ENCODE data around the gene SP100. TPM values are rescaled to one million over a fixed set of nuclear protein-coding genes. Genes with fewer than 3 reads are reported as not detected.

Gene SP100
- total and polyA plus RNA-seq, 2 experiments from 2014 or later, result 75.8 to 108 TPM

- TF ChIP-seq EZH2 (IDR thresholded peaks at IDR 0.05; ENCODE audit: insufficient read depth, poor library complexity, severe bottlenecking), result no peak
- no peak overlapping the region for H3K9ac ChIP-seq
- no peak overlapping the region for H3K4me2 ChIP-seq (ENCODE audit: unreplicated experiment)
- 75 to 79% methylated on average over 2 of the region's 2 CpGs for WGBS, 2 experiments (ENCODE audit: low coverage in 1 of 2, low lambda C conversion rate in 2 of 2, missing lambda C conversion rate in 2 of 2)
- DNase-seq, result no peak
- H3K9me2 ChIP-seq (ENCODE audit: insufficient read depth), result no peaks in the 10 kb centered on the region
- no peak overlapping the region for H3K27ac ChIP-seq
- no peaks in the 10 kb centered on the region for H3K27me3 ChIP-seq (replicated peaks; ENCODE audit: insufficient read depth)
- H3K4me1 ChIP-seq (ENCODE audit: insufficient read depth), result no peaks in the 10 kb centered on the region
- H3K79me2 ChIP-seq (ENCODE audit: insufficient read depth), result no peaks in the 10 kb centered on the region
- in situ Hi-C loops (cut with MboI), result no loop called here
- no peak overlapping the region for H3K4me3 ChIP-seq
- no peaks in the 10 kb centered on the region for H3K9me3 ChIP-seq (ENCODE audit: low read depth)
- no peaks in the 10 kb centered on the region for H3K36me3 ChIP-seq (ENCODE audit: low read depth)
- H3F3A ChIP-seq (ENCODE audit: insufficient read depth), result no peaks in the 10 kb centered on the region
- no peak overlapping the region for H2AFZ ChIP-seq
- no peaks in the 10 kb centered on the region for H4K20me1 ChIP-seq (ENCODE audit: insufficient read depth)
These were observed 136.2 kb downstream of the SP100 start for GRCh38 chr2:230552181-230552580.

- H3K79me2 ChIP-seq (ENCODE audit: insufficient read depth), result no peaks in the 10 kb centered on the region
- 16 to 44% methylated on average over 1 of the region's 1 CpG for whole genome bisulfite sequencing, 2 experiments (ENCODE audit: low coverage in 1 of 2, low lambda C conversion rate in 2 of 2, missing lambda C conversion rate in 2 of 2)
- no peak overlapping the region for H2AFZ ChIP-seq
- H3K4me3 ChIP-seq, result no peak overlapping the region
- DNase-seq, result no peak
- H3K4me1 ChIP-seq (ENCODE audit: insufficient read depth), result no peaks in the 10 kb centered on the region
- H3K27me3 ChIP-seq (replicated peaks; ENCODE audit: insufficient read depth), result no peaks in the 10 kb centered on the region
- in situ Hi-C loops (cut with MboI), result no loop called here
- no peaks in the 10 kb centered on the region for H4K20me1 ChIP-seq (ENCODE audit: insufficient read depth)
- no peak overlapping the region for H3K9ac ChIP-seq
- no peaks in the 10 kb centered on the region for H3K9me2 ChIP-seq (ENCODE audit: insufficient read depth)
- no peaks in the 10 kb centered on the region for H3K9me3 ChIP-seq (ENCODE audit: low read depth)
- no peak overlapping the region for H3K4me2 ChIP-seq (ENCODE audit: unreplicated experiment)
- no peaks in the 10 kb centered on the region for H3K36me3 ChIP-seq (ENCODE audit: low read depth)
- no peak for TF ChIP-seq EZH2phosphoT487 (IDR thresholded peaks at IDR 0.05; ENCODE audit: insufficient read depth, low read depth)
- H3F3A ChIP-seq (ENCODE audit: insufficient read depth), result no peaks in the 10 kb centered on the region
- H3K27ac ChIP-seq, result no peak overlapping the region
These were observed 141.1 kb downstream of the SP100 start for GRCh38 chr2:230557065-230557464.

GRCh38 chr2:230564805-230565779 is 149.1 kb downstream of the SP100 start:
- TF ChIP-seq EZH2phosphoT487 (IDR thresholded peaks at IDR 0.05; ENCODE audit: insufficient read depth, low read depth), result no peak
- TF ChIP-seq EZH2 (IDR thresholded peaks at IDR 0.05; ENCODE audit: insufficient read depth, poor library complexity, severe bottlenecking), result no peak
- Histone ChIP-seq H3K36me3 (ENCODE audit: low read depth) (no peaks in the 10 kb centered on the region), H3F3A (ENCODE audit: insufficient read depth) (no peaks in the 10 kb centered on the region), H3K4me2 (ENCODE audit: unreplicated experiment) (no peak overlapping the region), H2AFZ (no peak overlapping the region), H4K20me1 (ENCODE audit: insufficient read depth) (no peaks in the 10 kb centered on the region), H3K4me1 (ENCODE audit: insufficient read depth) (no peaks in the 10 kb centered on the region), H3K9ac (no peak overlapping the region), H3K9me2 (ENCODE audit: insufficient read depth) (no peaks in the 10 kb centered on the region), H3K9me3 (ENCODE audit: low read depth) (no peaks in the 10 kb centered on the region), H3K27ac (no peak overlapping the region), H3K79me2 (ENCODE audit: insufficient read depth) (no peaks in the 10 kb centered on the region), H3K4me3 (no peak overlapping the region), H3K27me3 (replicated peaks; ENCODE audit: insufficient read depth) (no peaks in the 10 kb centered on the region)
- in situ Hi-C loops (cut with MboI), result no loop called here
- 40 to 49% methylated on average over 11 of the region's 11 CpGs for WGBS, 2 experiments (ENCODE audit: low coverage in 1 of 2, low lambda C conversion rate in 2 of 2, missing lambda C conversion rate in 2 of 2)
- DNase-seq, result peak; percentile 34

- Histone ChIP-seq H3K36me3 (ENCODE audit: low read depth) (no peaks in the 10 kb centered on the region), H3K79me2 (ENCODE audit: insufficient read depth) (no peaks in the 10 kb centered on the region), H3F3A (ENCODE audit: insufficient read depth) (no peaks in the 10 kb centered on the region), H2AFZ (no peak overlapping the region), H3K9ac (no peak overlapping the region), H3K9me3 (ENCODE audit: low read depth) (no peaks in the 10 kb centered on the region), H3K4me1 (ENCODE audit: insufficient read depth) (no peaks in the 10 kb centered on the region), H3K4me2 (ENCODE audit: unreplicated experiment) (no peak overlapping the region), H4K20me1 (ENCODE audit: insufficient read depth) (no peaks in the 10 kb centered on the region), H3K9me2 (ENCODE audit: insufficient read depth) (no peaks in the 10 kb centered on the region), H3K27me3 (replicated peaks; ENCODE audit: insufficient read depth) (no peaks in the 10 kb centered on the region), H3K27ac (no peak overlapping the region), H3K4me3 (no peak overlapping the region)
- in situ Hi-C loops (cut with MboI), result no loop called here
- TF ChIP-seq EZH2phosphoT487 (IDR thresholded peaks at IDR 0.05; ENCODE audit: insufficient read depth, low read depth) (no peak), EZH2 (IDR thresholded peaks at IDR 0.05; ENCODE audit: insufficient read depth, poor library complexity, severe bottlenecking) (no peak)
- no peak for DNase-seq
- 40 to 41% methylated on average over 2 of the region's 2 CpGs for WGBS, 2 experiments (ENCODE audit: low coverage in 1 of 2, low lambda C conversion rate in 2 of 2, missing lambda C conversion rate in 2 of 2)
These were observed 153.3 kb downstream of the SP100 start for GRCh38 chr2:230569298-230569697.

Measured in GM23248 (cell line).